Activated naive CD4-positive, alpha-beta T cell (primary cell): ENCODE data around the gene GLB1L3.
"Not testable (repeated sequence)": the region's sequence is repeated elsewhere in the genome, so short reads cannot be mapped to it uniquely, and the experiment has no call there.

Experiments
- DNase-seq, 4 experiments: peaks; one replicate each; lab custom pipeline; 2025; lab: John Stamatoyannopoulos, UW

The GLB1L3 gene

GRCh38 chr11:134252346-134253187 lies 23.6 kb upstream of the GLB1L3 start:
- no peak for DNase-seq

DNA sequence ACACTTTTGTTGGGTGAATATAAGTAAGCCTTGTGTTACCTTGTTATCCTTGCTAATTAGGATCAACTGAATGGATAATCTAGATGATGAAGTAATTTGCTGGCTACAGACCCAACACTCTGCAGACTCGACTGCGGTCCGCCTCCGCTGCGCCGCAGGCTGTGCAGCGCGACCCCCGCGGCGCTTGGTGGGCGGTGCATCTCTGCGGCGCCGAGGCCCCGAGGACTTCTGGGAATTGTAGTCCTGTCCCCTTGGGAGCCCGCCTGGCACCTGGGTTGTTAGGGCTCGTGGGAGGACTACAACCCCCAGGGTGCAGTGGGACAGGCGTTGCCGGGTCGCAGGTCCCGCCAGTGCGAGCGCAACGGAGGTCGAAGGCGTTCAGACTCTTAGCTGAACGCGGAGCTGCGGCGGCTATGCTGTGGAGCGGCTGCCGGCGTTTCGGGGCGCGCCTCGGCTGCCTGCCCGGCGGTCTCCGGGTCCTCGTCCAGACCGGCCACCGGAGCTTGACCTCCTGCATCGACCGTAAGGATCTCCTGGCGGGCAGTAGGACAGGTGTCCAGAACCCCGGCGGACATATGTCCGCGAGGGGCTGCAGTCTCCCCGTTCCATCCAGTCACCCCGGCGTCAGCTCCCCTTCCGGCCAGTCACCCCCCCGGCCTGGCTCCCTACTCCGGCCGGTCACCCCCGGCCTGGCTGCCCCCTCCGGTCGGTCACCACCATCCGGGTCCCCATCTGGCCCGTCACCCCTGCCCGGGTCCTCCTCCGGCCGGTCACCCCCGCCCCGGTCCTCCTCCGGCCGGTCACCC lies 22.8 kb upstream of the GLB1L3 start, which contains the start of the genes ACAD8 and THYN1:
Gene ACAD8, plus strand, starts transcription at position 381 of the 806 bp plus-strand sequence. Its CDS starts 33 bp downstream, at position 414.
Gene THYN1, minus strand, starts transcription at position 165 of the 806 bp plus-strand sequence. CDS start 470 bp downstream, outside the sequence.
- peak; percentile 81 to 94 (median 90) for DNase-seq

DNA sequence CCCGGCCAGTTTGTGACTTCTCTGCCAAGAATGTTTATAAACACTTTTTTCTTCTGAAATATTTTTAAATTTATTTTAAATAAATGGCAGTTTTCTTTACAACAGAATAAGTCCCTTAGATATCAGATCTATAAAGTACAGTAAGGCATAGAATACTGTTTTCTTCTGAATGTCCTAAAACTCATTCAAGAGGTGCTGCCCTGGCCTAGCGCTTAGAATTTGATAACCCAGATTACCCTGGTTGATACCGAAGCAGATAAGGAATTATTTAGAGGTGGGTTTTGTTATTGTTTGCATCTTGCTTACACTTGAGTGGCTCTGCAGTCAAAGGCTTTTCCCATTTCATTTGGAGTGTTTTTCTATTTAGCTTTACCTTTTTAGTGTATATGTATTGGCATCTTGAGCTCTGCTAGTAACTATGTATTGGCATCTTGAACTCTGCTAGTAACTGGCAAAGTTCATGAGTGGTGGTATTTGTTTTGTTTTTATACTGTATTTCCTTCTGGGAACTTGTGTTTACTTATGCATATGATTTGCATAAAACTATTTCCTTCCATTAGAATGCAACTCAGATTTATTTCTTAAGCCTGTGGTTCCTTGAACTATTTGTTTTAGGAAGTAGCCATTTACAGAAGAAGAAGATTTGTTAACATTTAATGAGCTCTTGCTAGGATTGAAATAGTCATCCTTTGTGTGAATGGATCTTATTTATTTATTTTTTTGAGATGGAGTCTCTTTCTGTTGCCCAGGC lies 21.6 kb upstream of the GLB1L3 start:
- no peak for DNase-seq

DNA sequence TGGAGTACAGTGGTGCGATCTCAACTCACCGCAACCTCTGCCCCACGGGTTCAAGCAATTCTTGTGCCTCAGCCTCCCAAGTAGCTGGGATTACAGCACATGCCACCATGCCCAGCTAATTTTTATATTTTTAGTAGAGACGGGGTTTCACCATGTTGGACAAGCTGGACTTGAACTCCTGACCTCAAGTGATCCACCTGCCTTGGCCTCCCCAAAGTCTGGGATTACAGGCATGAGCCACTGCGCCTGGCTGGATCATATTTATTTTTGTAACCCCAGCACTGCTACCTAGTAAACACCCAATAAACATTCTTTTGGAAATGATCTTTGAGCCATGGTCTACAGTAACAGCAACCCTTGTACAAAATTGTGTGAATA lies 21.0 kb upstream of the GLB1L3 start:
- DNase-seq: not testable (repeated sequence)

- DNase-seq: no peak
Observed at GRCh38 chr11:134257101-134257500, 19.1 kb upstream of the GLB1L3 start.

DNA sequence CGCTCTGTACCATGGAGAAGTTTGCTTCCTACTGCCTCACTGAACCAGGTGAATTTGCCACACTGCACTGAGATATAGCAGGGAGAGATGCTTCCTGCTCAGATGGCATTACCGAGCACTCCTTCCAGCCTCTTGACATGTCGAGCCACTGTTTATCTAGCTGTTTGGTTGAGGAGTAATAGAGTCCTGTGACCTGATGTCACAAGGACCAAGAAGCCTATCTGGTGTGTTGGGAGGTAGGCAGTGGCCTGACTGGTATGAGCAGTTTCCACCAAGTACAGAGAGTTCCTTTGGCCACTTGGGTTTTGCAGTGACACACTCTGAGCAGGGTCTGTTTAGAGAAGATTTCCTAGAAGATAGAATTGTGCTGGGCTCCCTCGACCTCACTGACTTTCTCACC lies 17.6 kb upstream of the GLB1L3 start:
- DNase-seq: no peak

DNA sequence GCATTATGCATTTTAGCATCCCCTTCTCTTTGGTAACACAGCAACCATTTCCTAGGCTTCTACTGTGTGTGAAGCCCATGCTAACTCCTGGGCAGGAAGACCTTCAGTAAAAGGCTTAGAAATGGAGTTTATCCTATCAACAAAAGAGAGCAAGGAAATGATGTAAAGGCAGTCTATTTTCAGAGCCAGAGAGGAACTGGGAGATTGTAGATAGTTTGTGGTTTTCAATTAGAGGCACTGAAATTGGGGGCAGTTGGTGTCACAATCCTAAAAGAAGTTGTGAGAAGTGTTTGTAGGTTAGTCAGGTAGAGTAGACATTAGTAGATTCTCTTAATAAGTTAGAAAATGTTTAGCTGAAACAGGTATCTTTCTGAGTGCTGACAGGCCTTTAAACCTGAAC lies 15.7 kb upstream of the GLB1L3 start:
- no peak for DNase-seq

DNA sequence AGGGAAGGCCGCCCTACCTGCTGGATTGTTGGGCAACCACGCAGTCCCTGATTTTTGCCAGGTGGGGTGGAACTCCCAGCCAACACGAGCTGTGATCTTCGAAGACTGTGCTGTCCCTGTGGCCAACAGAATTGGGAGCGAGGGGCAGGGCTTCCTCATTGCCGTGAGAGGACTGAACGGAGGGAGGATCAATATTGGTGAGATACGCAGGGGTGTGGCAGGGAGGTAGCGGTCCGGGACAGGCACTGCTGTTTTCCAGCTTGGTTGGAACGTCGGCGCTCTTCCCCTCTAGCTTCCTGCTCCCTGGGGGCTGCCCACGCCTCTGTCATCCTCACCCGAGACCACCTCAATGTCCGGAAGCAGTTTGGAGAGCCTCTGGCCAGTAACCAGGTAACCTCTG lies 15.2 kb upstream of the GLB1L3 start:
- DNase-seq: no peak

- DNase-seq: no peak
Observed at GRCh38 chr11:134261626-134262488, 14.3 kb upstream of the GLB1L3 start.

GRCh38 chr11:134264966-134265764 lies 11.0 kb upstream of the GLB1L3 start:
- DNase-seq: no peak

DNA sequence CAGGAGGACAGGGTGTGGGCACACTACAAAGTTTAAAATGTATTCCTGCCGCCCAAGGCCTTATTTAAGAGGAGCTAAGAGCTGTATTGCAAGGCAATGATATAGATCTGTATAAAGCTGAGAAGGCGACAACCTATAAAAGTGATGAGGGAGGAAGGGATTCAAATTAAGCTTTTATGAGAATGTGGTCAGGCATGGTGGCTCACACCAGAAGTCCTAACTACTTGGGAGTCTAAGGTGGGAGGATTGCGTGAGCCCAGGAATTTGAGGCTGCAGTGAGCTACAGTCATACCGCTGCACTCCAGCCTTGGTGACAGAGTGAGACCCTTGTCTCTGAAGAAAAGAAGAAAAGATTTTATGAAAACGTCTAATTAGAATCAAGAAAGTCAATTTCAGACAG lies 9.7 kb upstream of the GLB1L3 start:
- no peak for DNase-seq

GRCh38 chr11:134266841-134267251 lies 9.3 kb upstream of the GLB1L3 start:
- DNase-seq: no peak

DNA sequence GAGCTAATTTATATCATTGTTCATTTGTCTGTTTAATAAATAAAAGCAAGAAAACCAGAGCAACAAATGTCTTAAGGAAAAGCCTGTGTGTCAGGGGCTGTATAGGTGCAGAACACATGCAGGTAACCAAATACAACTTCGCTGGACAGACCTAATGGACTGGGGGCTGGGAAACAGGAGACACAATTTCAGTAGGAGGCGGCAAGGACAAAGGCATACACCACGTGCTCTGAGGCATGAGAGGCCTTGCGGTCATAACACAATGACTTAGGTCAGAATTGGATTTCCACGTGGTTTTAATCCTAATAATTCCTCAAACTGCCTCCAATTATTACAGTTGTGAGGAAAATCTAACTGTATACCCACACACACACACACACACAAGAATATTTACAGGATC lies 8.7 kb upstream of the GLB1L3 start:
- DNase-seq: no peak

GRCh38 chr11:134267966-134268365 lies 8.2 kb upstream of the GLB1L3 start:
- no peak for DNase-seq

DNA sequence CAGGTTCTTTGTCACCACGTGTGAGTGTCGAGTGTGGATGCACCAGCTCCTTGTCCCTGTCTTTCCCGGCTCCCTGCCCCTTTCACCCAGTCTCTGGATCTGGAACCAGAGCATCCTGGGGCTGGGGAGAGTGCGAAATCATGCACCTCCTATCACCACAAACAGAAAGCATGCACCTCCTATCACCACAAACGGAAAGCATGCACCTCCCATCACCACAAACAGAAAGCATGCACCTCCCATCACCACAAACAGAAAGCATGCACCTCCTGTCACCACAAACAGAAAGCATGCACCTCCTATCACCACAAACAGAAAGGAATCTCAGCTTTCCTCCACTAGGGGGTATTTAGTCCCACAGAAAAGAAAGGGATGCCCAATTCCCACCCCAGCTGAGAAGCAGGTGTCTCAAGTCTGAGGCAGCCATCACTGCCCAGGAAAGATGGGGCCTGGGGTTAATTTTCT lies 5.9 kb upstream of the GLB1L3 start:
- DNase-seq: no peak

- DNase-seq: no peak
Observed at GRCh38 chr11:134271978-134272377, 4.2 kb upstream of the GLB1L3 start.

DNA sequence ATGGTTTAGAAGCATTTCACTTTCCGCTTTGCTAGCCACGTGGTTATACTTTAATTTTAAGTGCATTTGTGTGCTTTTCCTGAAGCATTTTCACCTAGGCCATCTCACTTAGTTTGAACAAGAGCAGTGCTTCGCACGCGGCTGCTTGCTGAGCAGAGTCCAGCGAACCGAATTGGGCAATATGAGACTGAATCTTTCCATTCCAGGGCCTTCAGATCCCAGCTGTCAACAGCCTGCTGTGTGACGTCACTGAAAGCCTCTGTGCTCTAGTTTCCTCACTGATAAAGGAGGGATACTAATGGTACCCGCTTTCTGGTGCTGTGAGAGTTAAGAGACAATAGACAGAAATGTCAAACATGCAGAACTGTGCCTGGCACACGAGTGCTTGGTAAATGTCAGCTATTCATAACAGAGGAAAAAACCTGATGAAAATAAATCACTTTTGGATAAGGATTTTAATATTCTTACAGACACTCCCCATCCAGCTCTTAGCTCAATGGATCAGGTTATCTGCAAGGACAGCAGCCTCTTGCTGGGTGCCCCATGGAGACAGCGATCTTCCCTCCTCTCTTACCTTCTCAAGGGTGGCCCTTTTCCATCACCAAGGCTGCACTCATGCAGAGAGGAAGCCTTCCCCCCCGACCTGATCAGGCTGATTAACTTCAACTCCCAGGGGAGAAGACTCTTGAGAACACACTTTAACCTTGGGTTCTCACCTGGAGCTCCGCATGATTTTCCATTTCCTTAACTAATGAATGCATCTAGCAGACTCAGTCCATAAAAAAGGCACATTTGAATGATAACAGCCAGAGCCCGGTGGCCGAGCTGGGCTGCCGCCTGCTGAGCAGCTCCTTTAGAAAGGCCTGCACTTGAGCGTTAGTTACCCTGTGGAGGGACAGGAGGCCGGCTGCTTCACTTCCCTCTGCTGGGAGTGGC lies 3.5 kb upstream of the GLB1L3 start:
- no peak for DNase-seq

- no peak for DNase-seq
Observed at GRCh38 chr11:134273317-134273712, 2.9 kb upstream of the GLB1L3 start.

GRCh38 chr11:134275188-134275533 lies 1.0 kb upstream of the GLB1L3 start:
- no peak for DNase-seq
